Fibroblast of lung (primary cell): ENCODE data around the gene PEX6. TPM values are rescaled to one million over a fixed set of nuclear protein-coding genes. Genes with fewer than 3 reads are reported as not detected.
A peak's percentile ranks its signal among the peaks of the same experiment; 100 is the strongest.

Experiments
- DNase-seq, 2 donors: peaks; one replicate each; pipeline versions ENCODE4 v3.0.0 to v3.0.0-alpha.2; 2010; ENCODE audit warnings: low read depth in 2 of 2
- H2AFZ ChIP-seq: 2 replicates; pipeline ENCODE4 v1.5.1; 2012; ENCODE audit warnings: low read length, control low read depth, inconsistent platforms
- H3K27ac ChIP-seq: 2 replicates; pipeline ENCODE4 v1.5.1; 2011; ENCODE audit warnings: low read length, control low read depth; ENCODE audit not compliant: insufficient read depth
- H3K27me3 ChIP-seq: 2 replicates; pipeline ENCODE4 v1.5.1; 2011; ENCODE audit warnings: mild to moderate bottlenecking, low read length; ENCODE audit not compliant: control insufficient read depth, insufficient read depth
- H3K36me3 ChIP-seq: 2 replicates; pipeline ENCODE4 v1.5.1; 2011; ENCODE audit warnings: low read length; ENCODE audit not compliant: control insufficient read depth, insufficient read depth
- H3K4me1 ChIP-seq: 2 replicates; pipeline ENCODE4 v1.5.1; 2011; ENCODE audit warnings: low read length; ENCODE audit not compliant: control insufficient read depth, insufficient read depth; ENCODE audit errors: extremely low read depth
- H3K4me2 ChIP-seq: 2 replicates; pipeline ENCODE4 v1.5.1; 2011; ENCODE audit warnings: low read length, control low read depth; ENCODE audit not compliant: insufficient read depth; ENCODE audit errors: extremely low read depth
- H3K4me3 ChIP-seq, 4 experiments: fragments of 200-600 bp in 1 of 4; sonication (generic) in 1 of 4; replicated peaks in 1 of 4; 2 replicates each; pipeline ENCODE4 v1.5.1; 2011 to 2016; ENCODE audit warnings: low read length in 4 of 4, low read depth in 3 of 4, mild to moderate bottlenecking in 3 of 4, control low read depth in 2 of 4, inconsistent platforms in 1 of 4, mixed read lengths in 1 of 4; ENCODE audit not compliant: insufficient read depth in 1 of 4; ENCODE audit errors: control extremely low read depth in 1 of 4
- H3K79me2 ChIP-seq: 2 replicates; pipeline ENCODE4 v1.5.1; 2012; ENCODE audit warnings: mild to moderate bottlenecking, low read length, inconsistent platforms; ENCODE audit not compliant: control insufficient read depth, insufficient read depth
- H3K9ac ChIP-seq: 2 replicates; pipeline ENCODE4 v1.5.1; 2011; ENCODE audit warnings: mild to moderate bottlenecking, low read length, control low read depth; ENCODE audit not compliant: insufficient read depth
- H3K9me3 ChIP-seq: 2 replicates; pipeline ENCODE4 v1.5.1; 2012; ENCODE audit warnings: low read depth, low read length; ENCODE audit not compliant: control insufficient read depth, insufficient read depth
- H4K20me1 ChIP-seq: 2 replicates; pipeline ENCODE4 v1.5.1; 2011; ENCODE audit warnings: low read length; ENCODE audit not compliant: control insufficient read depth, insufficient read depth; ENCODE audit errors: extremely low read depth
- EZH2 ChIP-seq: IDR thresholded peaks from 2 replicates; pipeline ENCODE4 v1.5.1; 2012; ENCODE audit warnings: low read length, control low read depth, mild to moderate bottlenecking; ENCODE audit errors: missing control alignments
- polyA minus RNA-seq: library from RNA; depleted of rRNA, polyadenylated mRNA; stranded (reverse); fragments of >200 nt; gene quantifications from 2 replicates; pipeline ENCODE4 v1.2.3, GENCODE V29; 2011; ENCODE audit warnings: low replicate concordance
- polyA plus RNA-seq, 2 donors: library from polyadenylated mRNA; depleted of rRNA in 1 of 2; stranded (reverse) in 1 of 2; unstranded in 1 of 2; fragments of >200 nt; gene quantifications; 2 replicates each; pipeline ENCODE4 v1.2.1, GENCODE V29; 2011 to 2012; ENCODE audit warnings: missing spikeins in 1 of 2
- total RNA-seq: library from RNA; depleted of rRNA; stranded (reverse); fragments of >200 nt; gene quantifications from 2 replicates; pipeline ENCODE4 v1.2.1, GENCODE V29; 2014
- TF ChIP-seq, protein P1 (sequence below), 2 donors: IDR thresholded peaks in 1 of 2; conservative IDR thresholded peaks in 1 of 2; 1 replicate in 1 of 2; 2 replicates in 1 of 2; pipeline ENCODE4 v1.5.1; 2011 to 2012; ENCODE audit warnings: low read length in 2 of 2, control low read depth in 1 of 2, inconsistent platforms in 1 of 2, low read depth in 1 of 2, mild to moderate bottlenecking in 1 of 2

Gene PEX6, protein sequence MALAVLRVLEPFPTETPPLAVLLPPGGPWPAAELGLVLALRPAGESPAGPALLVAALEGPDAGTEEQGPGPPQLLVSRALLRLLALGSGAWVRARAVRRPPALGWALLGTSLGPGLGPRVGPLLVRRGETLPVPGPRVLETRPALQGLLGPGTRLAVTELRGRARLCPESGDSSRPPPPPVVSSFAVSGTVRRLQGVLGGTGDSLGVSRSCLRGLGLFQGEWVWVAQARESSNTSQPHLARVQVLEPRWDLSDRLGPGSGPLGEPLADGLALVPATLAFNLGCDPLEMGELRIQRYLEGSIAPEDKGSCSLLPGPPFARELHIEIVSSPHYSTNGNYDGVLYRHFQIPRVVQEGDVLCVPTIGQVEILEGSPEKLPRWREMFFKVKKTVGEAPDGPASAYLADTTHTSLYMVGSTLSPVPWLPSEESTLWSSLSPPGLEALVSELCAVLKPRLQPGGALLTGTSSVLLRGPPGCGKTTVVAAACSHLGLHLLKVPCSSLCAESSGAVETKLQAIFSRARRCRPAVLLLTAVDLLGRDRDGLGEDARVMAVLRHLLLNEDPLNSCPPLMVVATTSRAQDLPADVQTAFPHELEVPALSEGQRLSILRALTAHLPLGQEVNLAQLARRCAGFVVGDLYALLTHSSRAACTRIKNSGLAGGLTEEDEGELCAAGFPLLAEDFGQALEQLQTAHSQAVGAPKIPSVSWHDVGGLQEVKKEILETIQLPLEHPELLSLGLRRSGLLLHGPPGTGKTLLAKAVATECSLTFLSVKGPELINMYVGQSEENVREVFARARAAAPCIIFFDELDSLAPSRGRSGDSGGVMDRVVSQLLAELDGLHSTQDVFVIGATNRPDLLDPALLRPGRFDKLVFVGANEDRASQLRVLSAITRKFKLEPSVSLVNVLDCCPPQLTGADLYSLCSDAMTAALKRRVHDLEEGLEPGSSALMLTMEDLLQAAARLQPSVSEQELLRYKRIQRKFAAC
- 49.2 and 61.4 TPM in 2 replicates for total RNA-seq
- 4.0 and 5.3 TPM in 2 replicates for polyA plus RNA-seq
- 10.5 and 12.8 TPM in 2 replicates for polyA plus RNA-seq (2012)
- polyA minus RNA-seq = 15.7 and 34.8 TPM in 2 replicates

- Histone ChIP-seq H3K79me2 (peaks cover 10% of the 10 kb centered on the region), H3K27me3 (no peaks in the 10 kb centered on the region), H3K4me2 (peak within 1 kb of the TSS; percentile 82), H3K9me3 (no peaks in the 10 kb centered on the region), H3K27ac (peak within 1 kb of the TSS; percentile 77), H3K4me3 (peak within 1 kb of the TSS; percentile 49 to 86 (median 78)), H3K9ac (peak within 1 kb of the TSS; percentile 83), H3K36me3 (no peaks in the 10 kb centered on the region), H3K4me1 (peaks cover 7% of the 10 kb centered on the region), H4K20me1 (no peaks in the 10 kb centered on the region), H2AFZ (peak within 1 kb of the TSS; percentile 82)
- TF ChIP-seq, protein P1, sequence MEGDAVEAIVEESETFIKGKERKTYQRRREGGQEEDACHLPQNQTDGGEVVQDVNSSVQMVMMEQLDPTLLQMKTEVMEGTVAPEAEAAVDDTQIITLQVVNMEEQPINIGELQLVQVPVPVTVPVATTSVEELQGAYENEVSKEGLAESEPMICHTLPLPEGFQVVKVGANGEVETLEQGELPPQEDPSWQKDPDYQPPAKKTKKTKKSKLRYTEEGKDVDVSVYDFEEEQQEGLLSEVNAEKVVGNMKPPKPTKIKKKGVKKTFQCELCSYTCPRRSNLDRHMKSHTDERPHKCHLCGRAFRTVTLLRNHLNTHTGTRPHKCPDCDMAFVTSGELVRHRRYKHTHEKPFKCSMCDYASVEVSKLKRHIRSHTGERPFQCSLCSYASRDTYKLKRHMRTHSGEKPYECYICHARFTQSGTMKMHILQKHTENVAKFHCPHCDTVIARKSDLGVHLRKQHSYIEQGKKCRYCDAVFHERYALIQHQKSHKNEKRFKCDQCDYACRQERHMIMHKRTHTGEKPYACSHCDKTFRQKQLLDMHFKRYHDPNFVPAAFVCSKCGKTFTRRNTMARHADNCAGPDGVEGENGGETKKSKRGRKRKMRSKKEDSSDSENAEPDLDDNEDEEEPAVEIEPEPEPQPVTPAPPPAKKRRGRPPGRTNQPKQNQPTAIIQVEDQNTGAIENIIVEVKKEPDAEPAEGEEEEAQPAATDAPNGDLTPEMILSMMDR (conservative IDR thresholded peaks at IDR 0.05 in 1 of 2, IDR thresholded peaks at IDR 0.05 in 1 of 2; ENCODE audit: low read depth in 1 of 2, low read length in 2 of 2) = no peak
- no peak for TF ChIP-seq EZH2
- peak; percentile 84 to 85 for DNase-seq
These were observed at the start of gene PEX6 for GRCh38 chr6:42978839-42979522. Gene PEX6, minus strand, starts transcription at chr6:42979181. Its CDS starts 31 bp downstream, at chr6:42979150.

DNA sequence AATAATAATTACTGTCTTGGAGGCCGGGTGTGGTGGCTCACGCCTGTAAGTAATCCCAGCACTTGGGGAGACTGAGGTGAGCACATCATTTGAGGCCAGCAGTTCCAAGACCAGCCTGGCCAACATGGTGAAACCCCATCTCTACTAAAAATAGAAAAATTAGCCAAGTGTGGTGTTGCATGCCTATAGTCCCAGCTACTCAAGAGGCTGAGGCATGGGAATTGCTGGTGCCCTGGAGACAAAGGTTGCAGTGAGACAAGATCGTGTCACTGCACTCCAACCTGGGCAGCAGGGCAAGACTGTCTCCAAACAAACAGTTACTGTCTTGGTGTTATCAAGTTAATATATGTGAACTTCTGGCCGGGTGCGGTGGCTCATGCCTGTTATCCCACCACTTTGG, 47.4 kb upstream of the PEX6 start:
- no peak overlapping the region for H3K9ac ChIP-seq
- H4K20me1 ChIP-seq = no peaks in the 10 kb centered on the region
- H3K27me3 ChIP-seq = no peaks in the 10 kb centered on the region
- no peaks in the 10 kb centered on the region for H3K4me1 ChIP-seq
- TF ChIP-seq EZH2 = no peak
- TF ChIP-seq, protein P1 (conservative IDR thresholded peaks at IDR 0.05 in 1 of 2, IDR thresholded peaks at IDR 0.05 in 1 of 2; ENCODE audit: low read depth in 1 of 2, low read length in 2 of 2) = no peak
- H2AFZ ChIP-seq = no peak overlapping the region
- no peak overlapping the region for H3K4me2 ChIP-seq
- peaks cover 32% of the 10 kb centered on the region for H3K79me2 ChIP-seq
- H3K9me3 ChIP-seq = no peaks in the 10 kb centered on the region
- H3K36me3 ChIP-seq = peaks cover 21% of the 10 kb centered on the region
- no peak for DNase-seq
- no peak overlapping the region for H3K27ac ChIP-seq
- H3K4me3 ChIP-seq = no peak overlapping the region
